ENCODE measurements around the gene ENHO. TPM values are rescaled to one million over a fixed set of nuclear protein-coding genes. Genes with fewer than 3 reads are reported as not detected.
A peak's percentile ranks its signal among the peaks of the same experiment; 100 is the strongest.

ENHO gene
- total and polyA plus RNA-seq, 2 donors from 2014 or later, result 0.22 to 2.7 TPM

DNA sequence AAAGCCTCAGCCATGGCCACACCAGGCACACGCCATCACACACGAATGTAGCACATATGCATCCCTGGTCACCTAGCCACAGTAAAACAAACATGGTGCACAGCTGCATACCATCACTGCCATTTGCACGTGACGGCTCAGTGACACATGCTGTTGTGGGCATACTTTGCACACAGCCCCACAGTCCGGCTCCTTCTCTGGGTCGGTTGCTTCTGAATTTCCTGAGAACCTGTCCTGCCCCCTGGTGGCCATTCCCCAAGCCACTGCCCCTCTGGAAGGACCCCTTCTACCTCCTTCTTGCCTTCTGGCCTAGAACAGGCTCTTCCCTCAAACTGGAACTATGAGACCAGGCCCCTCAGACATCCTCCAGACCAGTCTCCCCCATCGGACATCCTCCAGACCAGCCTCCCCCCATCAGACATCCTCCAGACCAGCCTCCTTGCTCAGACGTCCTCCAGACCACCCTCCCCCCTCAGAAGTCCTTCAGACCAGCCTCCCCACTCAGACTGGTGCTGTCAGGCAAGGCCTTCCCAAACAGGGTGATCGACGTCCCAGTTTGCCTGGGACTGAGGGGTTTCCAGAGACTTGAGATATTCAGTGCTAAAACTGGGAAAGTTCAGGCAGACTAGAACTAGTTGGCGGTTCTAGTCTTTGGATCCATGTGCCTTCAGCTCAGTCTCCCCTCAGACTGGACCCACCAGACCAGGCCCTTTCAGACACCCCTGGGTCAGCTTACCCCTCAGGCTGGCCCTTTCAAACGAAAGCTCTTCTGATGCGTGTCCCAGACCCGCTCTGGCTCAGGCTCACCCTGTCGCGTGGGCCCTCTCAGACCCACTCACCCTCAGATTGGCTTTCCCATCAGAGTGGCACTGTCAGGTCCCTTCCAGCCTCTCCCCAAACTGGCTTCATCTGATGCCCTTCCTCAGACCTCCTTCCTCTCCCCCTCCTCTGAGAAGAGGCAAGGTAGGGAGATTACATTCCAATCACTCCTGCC, 24.3 kb upstream of the ENHO start:
- TF ChIP-seq, protein P1, sequence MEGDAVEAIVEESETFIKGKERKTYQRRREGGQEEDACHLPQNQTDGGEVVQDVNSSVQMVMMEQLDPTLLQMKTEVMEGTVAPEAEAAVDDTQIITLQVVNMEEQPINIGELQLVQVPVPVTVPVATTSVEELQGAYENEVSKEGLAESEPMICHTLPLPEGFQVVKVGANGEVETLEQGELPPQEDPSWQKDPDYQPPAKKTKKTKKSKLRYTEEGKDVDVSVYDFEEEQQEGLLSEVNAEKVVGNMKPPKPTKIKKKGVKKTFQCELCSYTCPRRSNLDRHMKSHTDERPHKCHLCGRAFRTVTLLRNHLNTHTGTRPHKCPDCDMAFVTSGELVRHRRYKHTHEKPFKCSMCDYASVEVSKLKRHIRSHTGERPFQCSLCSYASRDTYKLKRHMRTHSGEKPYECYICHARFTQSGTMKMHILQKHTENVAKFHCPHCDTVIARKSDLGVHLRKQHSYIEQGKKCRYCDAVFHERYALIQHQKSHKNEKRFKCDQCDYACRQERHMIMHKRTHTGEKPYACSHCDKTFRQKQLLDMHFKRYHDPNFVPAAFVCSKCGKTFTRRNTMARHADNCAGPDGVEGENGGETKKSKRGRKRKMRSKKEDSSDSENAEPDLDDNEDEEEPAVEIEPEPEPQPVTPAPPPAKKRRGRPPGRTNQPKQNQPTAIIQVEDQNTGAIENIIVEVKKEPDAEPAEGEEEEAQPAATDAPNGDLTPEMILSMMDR (IDR thresholded peaks at IDR 0.05; ENCODE audit: borderline replicate concordance, extremely low read depth, insufficient read depth), result peak; percentile 47

DNA sequence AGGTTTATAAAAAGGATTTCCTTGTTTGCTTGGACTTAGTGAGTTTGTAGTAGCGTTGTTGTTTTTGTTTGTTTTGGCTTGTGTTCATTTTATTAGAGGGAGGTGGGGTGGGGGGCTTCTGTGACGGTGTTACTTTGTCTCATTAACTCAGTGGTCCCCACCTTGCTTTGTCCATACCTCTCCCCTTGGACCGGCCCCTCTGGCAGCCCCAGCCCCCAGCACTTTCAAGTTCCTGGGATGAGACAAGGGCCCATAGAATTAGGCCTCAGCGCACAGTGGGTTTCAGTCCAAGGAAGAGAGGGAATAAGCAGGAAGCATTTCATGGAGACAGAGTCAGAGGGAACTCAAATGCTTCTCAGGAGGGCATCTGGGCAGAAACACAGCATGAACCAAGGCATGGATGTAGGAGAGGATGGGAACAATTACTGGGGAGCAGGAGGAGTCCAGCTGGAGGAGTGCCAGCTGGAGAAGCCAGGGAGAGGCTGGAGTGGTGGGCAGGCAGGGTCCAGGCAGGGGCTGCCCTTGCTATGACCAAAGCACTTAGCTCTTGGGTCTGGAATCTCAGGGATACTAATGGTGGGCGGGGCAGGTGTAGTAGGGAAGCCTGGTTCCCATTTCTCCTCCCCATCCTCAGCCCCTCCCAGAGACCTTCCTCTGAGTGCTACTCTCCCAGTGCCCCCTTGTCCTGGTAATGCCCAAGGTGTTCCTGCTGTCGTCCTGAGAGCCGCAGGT, 23.5 kb upstream of the ENHO start:
- H3K4me1 ChIP-seq (ENCODE audit: control insufficient read depth in 2 of 3, insufficient read depth in 2 of 3, low read depth in 1 of 3, low read length in 3 of 3), result no peaks in the 10 kb centered on the region
- FAIRE-seq, result no peak
- peak in 1 of 5 donors; percentile 51 for DNase-seq
- intact Hi-C loops (cut with DNase I), result loop anchor here (5.0 kb wide), 1 partner anchor 46 kb away; no protein-coding TSS in a partner anchor
- TF ChIP-seq, protein P1 (IDR thresholded peaks at IDR 0.05; ENCODE audit: borderline replicate concordance, extremely low read depth, insufficient read depth), result no peak
- H3K27ac ChIP-seq (ENCODE audit: low read depth in 2 of 2, low read length in 2 of 2), result no peak overlapping the region
- H3K9me3 ChIP-seq (ENCODE audit: control insufficient read depth in 2 of 3, insufficient read depth in 1 of 3, low read length in 3 of 3), result no peaks in the 10 kb centered on the region
- no peak overlapping the region for H3K9ac ChIP-seq (ENCODE audit: low read length in 3 of 3)
- no peaks in the 10 kb centered on the region for H3K36me3 ChIP-seq (ENCODE audit: control insufficient read depth in 2 of 3, insufficient read depth in 3 of 3, low read length in 3 of 3)
- H3K4me3 ChIP-seq (ENCODE audit: low read length in 3 of 3), result no peak overlapping the region
- H3K27me3 ChIP-seq (ENCODE audit: control insufficient read depth, insufficient read depth, low read length), result no peaks in the 10 kb centered on the region

More for the DNA sequence above, 24.3 kb upstream of the ENHO start:
- peak; percentile 68 to 85 (median 78) for DNase-seq
- H3K36me3 ChIP-seq (ENCODE audit: control insufficient read depth in 2 of 3, insufficient read depth in 3 of 3, low read length in 3 of 3), result no peaks in the 10 kb centered on the region
- no peak overlapping the region for H3K9ac ChIP-seq (ENCODE audit: low read length in 3 of 3)
- no peaks in the 10 kb centered on the region for H3K4me1 ChIP-seq (ENCODE audit: control insufficient read depth in 2 of 3, insufficient read depth in 2 of 3, low read depth in 1 of 3, low read length in 3 of 3)
- no peak overlapping the region for H3K4me3 ChIP-seq (ENCODE audit: low read length in 3 of 3)
- intact Hi-C loops (cut with DNase I), result loop anchor here (5.0 kb wide), 1 partner anchor 45 kb away; no protein-coding TSS in a partner anchor
- FAIRE-seq, result no peak
- no peak overlapping the region for H3K27ac ChIP-seq (ENCODE audit: low read depth in 2 of 2, low read length in 2 of 2)
- H3K27me3 ChIP-seq (ENCODE audit: control insufficient read depth, insufficient read depth, low read length), result no peaks in the 10 kb centered on the region
- no peaks in the 10 kb centered on the region for H3K9me3 ChIP-seq (ENCODE audit: control insufficient read depth in 2 of 3, insufficient read depth in 1 of 3, low read length in 3 of 3)

DNA sequence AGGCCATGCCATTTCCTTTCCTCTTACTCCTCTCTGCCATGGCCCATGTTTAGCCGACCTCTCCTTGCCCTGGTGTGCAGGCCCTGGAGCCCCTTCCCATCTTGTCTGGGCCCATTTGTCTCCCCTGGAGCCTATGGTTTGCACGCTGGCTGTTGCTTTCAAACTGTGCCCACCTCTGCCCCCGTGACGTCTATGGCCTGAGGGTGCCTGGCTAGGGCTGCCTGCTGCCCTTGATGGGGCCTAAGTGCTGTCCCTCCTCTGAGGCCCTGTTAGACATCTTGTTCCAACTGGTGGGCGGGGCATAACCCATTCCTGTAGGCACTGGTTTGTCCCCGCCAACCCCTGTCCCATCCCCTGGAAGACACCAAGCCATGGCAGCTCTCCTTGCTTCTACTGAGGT, 22.7 kb upstream of the ENHO start:
- FAIRE-seq (no peak), DNase-seq (no peak)
- Histone ChIP-seq H3K4me1 (ENCODE audit: control insufficient read depth in 2 of 3, insufficient read depth in 2 of 3, low read depth in 1 of 3, low read length in 3 of 3) (no peaks in the 10 kb centered on the region), H3K36me3 (ENCODE audit: control insufficient read depth in 2 of 3, insufficient read depth in 3 of 3, low read length in 3 of 3) (no peaks in the 10 kb centered on the region), H3K27ac (ENCODE audit: low read depth in 2 of 2, low read length in 2 of 2) (no peak overlapping the region), H3K4me3 (ENCODE audit: low read length in 3 of 3) (no peak overlapping the region), H3K9me3 (ENCODE audit: control insufficient read depth in 2 of 3, insufficient read depth in 1 of 3, low read length in 3 of 3) (no peaks in the 10 kb centered on the region), H3K27me3 (ENCODE audit: control insufficient read depth, insufficient read depth, low read length) (no peaks in the 10 kb centered on the region), H3K9ac (ENCODE audit: low read length in 3 of 3) (no peak overlapping the region)
- intact Hi-C loops (cut with DNase I), result loop anchor here (5.0 kb wide), 1 partner anchor 47 kb away; no protein-coding TSS in a partner anchor
- TF ChIP-seq, protein P1 (IDR thresholded peaks at IDR 0.05; ENCODE audit: borderline replicate concordance, extremely low read depth, insufficient read depth), result no peak
